ENCODE measurements around the gene STK11. TPM values are rescaled to one million over a fixed set of nuclear protein-coding genes. Genes with fewer than 3 reads are reported as not detected.
A peak's percentile ranks its signal among the peaks of the same experiment; 100 is the strongest.

STK11 gene
- total and polyA plus RNA-seq, 2 donors (not counting 3 experiments of a cell fraction or from before 2014, with no cell fraction given), result 39.4 to 75.4 TPM

DNA sequence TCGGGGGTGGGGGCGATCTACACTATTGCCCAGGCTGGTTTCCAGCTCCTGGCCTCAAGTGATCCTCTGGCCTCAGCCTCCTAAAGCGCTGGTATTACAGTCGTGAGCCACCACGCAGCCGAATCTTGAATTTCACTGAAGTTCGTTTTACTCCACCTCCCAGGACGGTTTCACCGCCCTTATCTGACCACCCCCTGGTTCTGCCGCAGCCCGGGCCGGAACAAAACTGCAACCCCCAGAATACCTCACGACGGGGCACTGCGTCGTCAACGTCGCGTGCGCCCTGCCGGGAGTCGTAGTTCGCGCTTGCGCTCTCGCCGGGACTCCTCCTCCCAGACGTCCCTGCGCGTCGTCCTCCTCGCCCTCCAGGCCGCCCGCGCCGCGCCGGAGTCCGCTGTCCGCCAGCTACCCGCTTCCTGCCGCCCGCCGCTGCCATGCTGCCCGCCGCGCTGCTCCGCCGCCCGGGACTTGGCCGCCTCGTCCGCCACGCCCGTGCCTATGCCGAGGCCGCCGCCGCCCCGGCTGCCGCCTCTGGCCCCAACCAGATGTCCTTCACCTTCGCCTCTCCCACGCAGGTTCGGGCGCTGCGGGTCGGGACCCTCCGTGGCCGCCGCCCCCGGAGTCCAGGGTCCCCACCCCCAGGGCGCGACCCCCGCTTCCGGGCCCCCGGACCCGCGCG is 36.0 kb downstream of the STK11 start, which contains the start of gene ATP5F1D:
Gene ATP5F1D, plus strand, starts transcription at position 335 of the 679 bp plus-strand sequence. Its CDS starts 100 bp downstream, at position 435.
- no TSS peak for BruUV-seq (replicated peaks)
- H2AFZ ChIP-seq (ENCODE audit: low read depth, low read length), result peak within 1 kb of the TSS; percentile 84
- peak within 1 kb of the TSS; percentile 36 for H3K27ac ChIP-seq (ENCODE audit: insufficient read depth, low read depth, low read length)
- ChIA-PET POLR2A (interaction anchor here (1.0 to 1.7 kb wide), 2 partner anchors 25 to 27 kb away, joined by 3 to 12 read pairs; partner anchors contain the start of gene CIRBP), CTCF (interaction anchor here (0.6 to 7.3 kb wide), 5 partner anchors 21 to 171 kb away, joined by 3 to 1001 read pairs (median 4); partner anchors contain the start of gene CIRBP)
- peak within 1 kb of the TSS; percentile 38 to 74 (median 58) for H3K4me3 ChIP-seq (replicated peaks in 1 of 3; ENCODE audit: insufficient read depth in 1 of 3, low read depth in 1 of 3, low read length in 3 of 3)
- DNase-seq (ENCODE audit: low read depth, low spot score), result peak; percentile 91
- FAIRE-seq, result peak; percentile 95
- H3K9ac ChIP-seq (replicated peaks; ENCODE audit: extremely low read depth, insufficient read depth, low read length), result peak within 1 kb of the TSS; percentile 75
- dilution Hi-C loops (cut with MboI; ENCODE audit: extremely low pct_ligation_motif_present, low sequenced_read_pairs), result no loop called here
- H3K79me2 ChIP-seq (ENCODE audit: control insufficient read depth, insufficient read depth, low read length), result peaks cover 15% of the 10 kb centered on the region
- no peaks in the 10 kb centered on the region for H3K36me3 ChIP-seq (ENCODE audit: control insufficient read depth in 2 of 2, extremely low read depth in 1 of 2, insufficient read depth in 2 of 2, low read length in 2 of 2)
- intact Hi-C loops (cut with micrococcal nuclease), result loop anchor here (2.0 to 10.0 kb wide), 5 partner anchors 129 to 447 kb away; partner anchors contain the start of genes GPX4 and PTBP1
- peaks cover 12% of the 10 kb centered on the region for H3K4me1 ChIP-seq (ENCODE audit: control insufficient read depth, extremely low read depth, insufficient read depth, low read length)
- H3K27me3 ChIP-seq (ENCODE audit: control insufficient read depth in 2 of 2, insufficient read depth in 2 of 2, low read length in 2 of 2), result no peaks in the 10 kb centered on the region
- peak; percentile 91 for TF ChIP-seq POLR2AphosphoS5 (IDR thresholded peaks at IDR 0.05; ENCODE audit: insufficient read depth, low read depth, low read length)
- TF ChIP-seq POLR2A (IDR thresholded peaks at IDR 0.05; ENCODE audit: low read depth, low read length), result peak; percentile 64
- peak; percentile 58 for TF ChIP-seq MAX (IDR thresholded peaks at IDR 0.05; ENCODE audit: insufficient read depth, insufficient read length)
- TF ChIP-seq, protein P1, sequence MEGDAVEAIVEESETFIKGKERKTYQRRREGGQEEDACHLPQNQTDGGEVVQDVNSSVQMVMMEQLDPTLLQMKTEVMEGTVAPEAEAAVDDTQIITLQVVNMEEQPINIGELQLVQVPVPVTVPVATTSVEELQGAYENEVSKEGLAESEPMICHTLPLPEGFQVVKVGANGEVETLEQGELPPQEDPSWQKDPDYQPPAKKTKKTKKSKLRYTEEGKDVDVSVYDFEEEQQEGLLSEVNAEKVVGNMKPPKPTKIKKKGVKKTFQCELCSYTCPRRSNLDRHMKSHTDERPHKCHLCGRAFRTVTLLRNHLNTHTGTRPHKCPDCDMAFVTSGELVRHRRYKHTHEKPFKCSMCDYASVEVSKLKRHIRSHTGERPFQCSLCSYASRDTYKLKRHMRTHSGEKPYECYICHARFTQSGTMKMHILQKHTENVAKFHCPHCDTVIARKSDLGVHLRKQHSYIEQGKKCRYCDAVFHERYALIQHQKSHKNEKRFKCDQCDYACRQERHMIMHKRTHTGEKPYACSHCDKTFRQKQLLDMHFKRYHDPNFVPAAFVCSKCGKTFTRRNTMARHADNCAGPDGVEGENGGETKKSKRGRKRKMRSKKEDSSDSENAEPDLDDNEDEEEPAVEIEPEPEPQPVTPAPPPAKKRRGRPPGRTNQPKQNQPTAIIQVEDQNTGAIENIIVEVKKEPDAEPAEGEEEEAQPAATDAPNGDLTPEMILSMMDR (IDR thresholded peaks at IDR 0.05; ENCODE audit: extremely low read depth in 1 of 2, insufficient read depth in 1 of 2, low read depth in 1 of 2, low read length in 2 of 2), result no peak
- no peak for TF ChIP-seq GATA2 (IDR thresholded peaks at IDR 0.05; ENCODE audit: insufficient read depth, insufficient read length, low read depth, low read length)
- TF ChIP-seq JUN (IDR thresholded peaks at IDR 0.05; ENCODE audit: borderline replicate concordance, insufficient read depth, insufficient read length, low read depth), result no peak
- peak within 1 kb of the TSS; percentile 64 for H3K4me2 ChIP-seq (ENCODE audit: insufficient read depth, low read length)
- H3K9me3 ChIP-seq (replicated peaks; ENCODE audit: control insufficient read depth, insufficient read depth, low read length), result no peaks in the 10 kb centered on the region
- H3K9me1 ChIP-seq (replicated peaks; ENCODE audit: control insufficient read depth, extremely low read depth, insufficient read depth, low read length), result no peaks in the 10 kb centered on the region
- H4K20me1 ChIP-seq (replicated peaks; ENCODE audit: control insufficient read depth, extremely low read depth, insufficient read depth, low read length), result no peaks in the 10 kb centered on the region
